ENCODE data around the gene FAM124A.
A peak's percentile ranks its signal among the peaks of the same experiment; 100 is the strongest.

Gene FAM124A

GRCh38 chr13:51221108-51221507, 1.1 kb upstream of the FAM124A start:
- DNase-seq (ENCODE audit: low spot score), result no peak

- DNase-seq (ENCODE audit: low spot score), result no peak
Observed at GRCh38 chr13:51221674-51222036, 543 bp upstream of the FAM124A start.

DNA sequence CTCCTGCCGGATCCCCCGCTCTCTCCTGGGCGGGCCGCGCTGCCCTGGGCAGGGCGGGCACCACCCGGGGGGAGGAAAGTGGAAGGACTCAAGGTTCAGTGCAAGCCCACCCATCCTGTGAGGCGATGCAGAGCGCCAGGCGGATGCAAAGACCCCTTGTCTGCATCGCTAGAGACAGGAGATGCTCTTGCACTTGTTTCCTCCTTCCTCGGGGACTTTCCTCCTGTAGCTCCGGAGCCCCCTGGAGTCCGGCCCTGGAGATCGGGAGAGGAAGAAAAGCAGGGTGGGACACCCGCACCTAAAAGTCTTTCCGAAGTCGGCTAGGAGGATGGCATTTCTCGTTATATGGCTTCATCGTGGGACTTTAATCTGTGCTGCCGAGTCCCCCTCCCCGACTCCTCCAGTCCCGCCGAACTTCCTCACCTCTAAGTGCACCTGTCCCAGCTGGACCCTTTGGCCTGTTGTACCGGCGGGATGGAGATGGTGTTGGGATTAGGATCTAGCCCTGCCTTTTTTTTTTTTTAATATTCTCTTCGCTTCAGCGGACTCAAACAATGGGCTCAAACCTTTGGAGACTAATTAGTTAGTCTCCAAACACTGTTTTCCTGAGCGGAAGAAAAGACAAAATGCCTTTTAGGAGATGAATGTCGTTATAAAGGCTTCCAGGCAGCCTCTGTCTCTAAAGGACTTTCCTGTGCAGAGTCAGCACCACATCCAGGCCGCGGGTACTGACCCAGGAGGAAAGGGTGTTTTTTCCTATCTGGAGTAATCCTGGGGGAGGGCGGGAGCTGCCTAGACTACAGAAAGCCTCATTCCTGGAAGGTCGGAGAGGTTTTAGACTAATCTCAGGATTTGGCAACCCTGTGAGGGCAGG, 725 bp downstream of the FAM124A start:
- peak; percentile 40 for DNase-seq (ENCODE audit: low spot score)

GRCh38 chr13:51223560-51224270, 1.5 kb downstream of the FAM124A start:
- DNase-seq (ENCODE audit: low spot score), result no peak

- DNase-seq (ENCODE audit: low spot score), result no peak
Observed at GRCh38 chr13:51225029-51225428, 2.8 kb downstream of the FAM124A start.

GRCh38 chr13:51227404-51227803, 5.2 kb downstream of the FAM124A start:
- DNase-seq (ENCODE audit: low spot score), result no peak

- DNase-seq (ENCODE audit: low spot score), result no peak
Observed at GRCh38 chr13:51229101-51229719, 7.0 kb downstream of the FAM124A start.

GRCh38 chr13:51229731-51230130, 7.5 kb downstream of the FAM124A start:
- DNase-seq (ENCODE audit: low spot score), result no peak

GRCh38 chr13:51230477-51231105, 8.4 kb downstream of the FAM124A start:
- peak; percentile 13 for DNase-seq (ENCODE audit: low spot score)

- DNase-seq (ENCODE audit: low spot score), result no peak
Observed at GRCh38 chr13:51231456-51231855, 9.3 kb downstream of the FAM124A start.

GRCh38 chr13:51232328-51232727, 10.1 kb downstream of the FAM124A start:
- DNase-seq (ENCODE audit: low spot score), result no peak

DNA sequence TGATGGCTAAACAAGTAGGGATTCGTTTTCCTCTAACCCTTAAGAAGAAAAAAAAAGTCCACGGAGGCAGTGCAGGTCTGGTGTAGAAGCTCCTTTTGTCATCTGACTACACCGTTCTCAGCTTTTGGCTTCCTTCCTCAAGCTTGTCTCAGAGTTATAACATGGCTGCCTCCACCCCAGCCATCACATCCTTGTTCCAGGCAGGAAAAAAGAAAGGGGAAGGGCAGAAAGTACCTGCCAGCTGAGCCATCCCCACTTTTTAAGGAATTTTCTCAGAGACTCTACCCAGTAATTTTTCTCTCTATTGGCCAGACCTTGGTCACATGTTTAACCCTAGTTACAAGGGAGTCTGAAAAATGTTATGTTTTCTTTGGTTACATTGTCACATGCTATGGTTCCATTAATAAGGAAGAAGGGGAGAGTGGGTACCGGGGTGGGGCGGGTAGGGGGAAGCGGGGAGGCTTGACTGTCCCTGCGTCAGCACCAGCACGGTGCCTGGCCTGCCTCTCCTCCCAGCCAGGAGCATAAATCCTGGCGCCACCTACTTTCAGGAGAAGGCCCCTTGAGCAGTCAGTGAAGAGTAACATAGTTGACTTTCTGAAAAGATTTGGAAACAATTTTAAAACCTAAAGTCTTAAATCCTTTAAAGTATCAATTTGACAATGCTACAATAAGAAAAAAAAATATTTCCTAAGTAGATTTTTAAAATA, 11.1 kb downstream of the FAM124A start:
- DNase-seq (ENCODE audit: low spot score), result no peak

DNA sequence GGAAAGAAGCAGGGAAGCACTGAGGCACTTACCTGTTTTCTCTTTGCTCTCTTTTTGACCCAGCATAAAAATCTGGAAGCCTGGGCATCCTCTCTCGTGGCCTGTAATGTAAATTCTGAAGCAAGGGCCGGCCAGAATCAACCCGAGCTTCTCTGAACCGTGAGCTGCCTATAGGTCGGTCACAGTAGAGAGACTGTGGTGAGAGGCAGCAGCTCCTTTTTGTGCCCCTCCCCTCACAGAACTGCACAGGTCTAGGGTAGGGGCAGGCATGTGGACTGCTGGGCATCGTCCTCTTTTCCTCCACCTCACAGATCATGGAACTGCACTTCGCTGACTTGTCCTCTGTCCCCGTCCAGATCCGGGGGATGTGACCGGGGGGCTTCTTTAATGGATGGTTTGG, 12.5 kb downstream of the FAM124A start:
- no peak for DNase-seq (ENCODE audit: low spot score)

- no peak for DNase-seq (ENCODE audit: low spot score)
Observed at GRCh38 chr13:51235186-51235585, 13.0 kb downstream of the FAM124A start.

GRCh38 chr13:51235756-51236490, 13.7 kb downstream of the FAM124A start:
- peak; percentile 26 for DNase-seq (ENCODE audit: low spot score)

DNA sequence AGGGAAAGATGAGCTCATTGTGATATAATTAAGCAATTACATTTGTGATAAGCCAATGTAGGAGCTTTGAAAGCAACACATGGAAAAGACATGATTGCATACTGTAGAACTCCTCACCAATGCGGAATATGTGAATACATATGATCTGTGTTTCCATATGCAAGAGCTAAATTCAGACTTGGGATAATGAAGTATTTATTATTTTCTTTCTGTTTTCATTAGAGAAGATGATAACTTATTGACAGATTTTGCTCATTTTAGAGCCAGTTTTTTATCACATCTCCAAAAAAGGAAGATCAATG, 14.2 kb downstream of the FAM124A start:
- DNase-seq (ENCODE audit: low spot score), result no peak

DNA sequence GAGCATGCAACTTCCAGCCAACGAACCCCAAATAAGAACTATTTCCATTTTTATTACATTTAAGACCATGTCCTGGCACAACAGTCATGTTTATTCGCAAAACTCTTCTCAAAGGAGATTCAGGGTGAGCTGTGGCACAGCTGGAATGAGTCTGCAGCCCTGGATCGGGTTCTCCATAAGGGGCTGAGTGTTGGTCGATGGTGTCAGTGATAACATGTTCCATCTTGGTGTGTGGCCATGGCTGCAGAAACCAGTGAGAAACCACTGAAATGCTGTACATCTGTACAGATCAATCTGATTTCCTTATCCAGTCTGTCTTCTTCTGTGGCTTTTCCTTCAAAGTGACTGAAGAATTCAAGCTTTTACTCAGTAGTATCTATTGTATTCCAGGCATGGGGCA, 15.2 kb downstream of the FAM124A start:
- no peak for DNase-seq (ENCODE audit: low spot score)

DNA sequence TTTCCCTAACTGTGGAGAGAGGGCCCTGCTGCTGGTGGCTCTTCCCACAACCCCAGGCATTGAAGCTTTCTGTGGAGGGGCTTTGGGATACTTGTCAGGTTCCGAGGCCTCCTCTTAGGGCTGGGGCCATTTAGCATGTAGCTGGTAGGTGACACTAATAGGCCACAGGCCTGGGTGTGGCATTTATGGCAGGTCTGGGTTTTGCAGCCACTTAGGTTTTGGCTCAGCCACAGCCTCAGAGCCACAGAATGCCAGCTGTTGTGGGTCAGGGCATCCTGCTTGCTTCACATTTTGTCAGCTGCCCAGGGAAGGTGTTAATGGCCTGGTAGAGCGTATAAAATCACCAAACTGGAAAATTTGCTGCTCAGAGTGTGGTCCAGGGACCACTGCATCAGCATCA, 15.7 kb downstream of the FAM124A start:
- DNase-seq (ENCODE audit: low spot score), result no peak

DNA sequence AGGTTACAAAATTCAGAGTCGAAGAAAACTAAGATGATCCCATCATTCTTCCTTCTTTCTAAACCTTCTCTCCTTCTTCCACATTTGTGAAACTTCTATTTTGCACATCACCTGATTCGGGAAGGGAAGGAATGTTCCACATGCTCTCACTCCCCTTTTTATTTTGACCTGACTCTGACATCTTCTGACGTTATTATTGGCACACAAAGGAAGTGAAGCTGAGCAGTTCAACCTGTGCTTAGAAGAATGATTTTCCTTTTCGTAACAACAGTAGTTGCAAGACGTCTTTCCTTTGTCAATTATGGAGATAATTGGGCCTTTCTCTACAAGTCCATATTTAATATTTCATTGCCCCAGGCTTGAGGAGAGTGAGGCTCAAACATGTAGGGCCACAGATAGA, 18.0 kb downstream of the FAM124A start:
- no peak for DNase-seq (ENCODE audit: low spot score)

DNA sequence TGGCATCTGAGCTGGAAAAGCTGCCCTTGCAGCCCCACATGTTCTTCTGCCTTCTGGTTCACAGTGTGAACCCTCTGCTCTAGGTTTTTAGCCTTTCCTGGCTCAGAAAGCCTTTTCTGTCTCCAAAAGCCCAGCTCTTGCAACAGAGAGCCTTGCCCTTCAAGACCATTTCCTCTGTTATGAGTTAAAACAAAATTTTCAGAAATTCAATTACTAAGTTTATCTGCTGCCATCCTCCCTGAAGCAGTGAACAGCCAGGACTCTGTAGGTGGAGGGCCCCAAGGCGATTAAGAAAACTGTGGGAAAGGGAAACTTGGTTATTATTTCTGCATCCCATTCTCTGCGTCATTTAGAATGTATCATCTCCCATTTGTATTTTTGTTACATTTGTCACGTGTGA, 18.8 kb downstream of the FAM124A start:
- DNase-seq (ENCODE audit: low spot score), result no peak

DNA sequence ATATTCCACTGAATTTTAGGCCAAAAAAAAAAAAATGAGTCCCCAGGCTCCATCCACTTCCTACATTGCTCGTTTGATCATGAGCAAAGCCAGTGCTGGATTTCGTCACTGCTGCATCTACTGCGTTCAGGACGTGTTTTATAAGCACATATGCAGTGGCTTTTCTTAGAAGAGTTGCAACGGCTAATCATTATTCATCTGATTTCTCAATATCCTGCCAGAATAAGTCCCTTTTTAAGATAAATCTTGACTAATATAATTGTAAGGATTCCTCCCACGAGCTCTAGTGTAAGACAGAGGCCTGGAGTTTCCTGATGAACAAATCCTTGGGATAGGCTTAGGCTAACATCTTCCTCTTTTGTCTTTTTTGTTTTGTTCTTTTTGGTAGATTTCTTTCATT, 19.5 kb downstream of the FAM124A start:
- no peak for DNase-seq (ENCODE audit: low spot score)

Measured in NAMALWA (cell line).